GM19099 (cell line): ENCODE results near the gene DUOX1.

Experiments used
- POLR2A ChIP-seq: IDR thresholded peaks from 3 replicates; pipeline ENCODE4 v1.6.1; 2011; ENCODE audit warnings: low read depth; ENCODE audit not compliant: insufficient read length; ENCODE audit errors: extremely low read depth

The DUOX1 gene

DNA sequence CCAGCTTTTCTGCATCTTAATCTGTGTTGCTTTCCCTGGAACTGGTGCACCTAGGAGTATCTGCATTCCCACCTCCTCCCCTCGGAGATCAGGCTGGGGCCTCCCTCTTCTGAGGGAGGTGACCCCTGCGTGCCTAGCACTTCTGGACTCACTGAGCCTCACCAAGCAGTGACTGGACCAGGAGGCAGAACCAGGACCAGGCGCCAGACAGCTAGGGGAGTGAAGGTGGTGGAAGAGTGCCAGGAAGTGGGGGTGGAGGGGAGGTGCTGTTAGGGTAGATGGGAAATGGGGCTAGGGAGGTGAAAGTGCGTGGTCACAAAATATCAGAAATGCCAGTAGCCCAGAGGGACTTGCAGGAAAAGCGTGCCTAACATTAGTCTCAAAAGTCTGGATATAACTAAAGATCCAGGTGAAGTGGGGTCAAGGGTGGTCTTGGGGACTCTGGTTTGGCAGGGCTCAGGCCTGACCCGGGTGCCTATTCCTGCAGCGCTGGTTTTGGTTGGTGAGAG, 14.4 kb upstream of the DUOX1 start:
- TF ChIP-seq POLR2A, result no peak

DNA sequence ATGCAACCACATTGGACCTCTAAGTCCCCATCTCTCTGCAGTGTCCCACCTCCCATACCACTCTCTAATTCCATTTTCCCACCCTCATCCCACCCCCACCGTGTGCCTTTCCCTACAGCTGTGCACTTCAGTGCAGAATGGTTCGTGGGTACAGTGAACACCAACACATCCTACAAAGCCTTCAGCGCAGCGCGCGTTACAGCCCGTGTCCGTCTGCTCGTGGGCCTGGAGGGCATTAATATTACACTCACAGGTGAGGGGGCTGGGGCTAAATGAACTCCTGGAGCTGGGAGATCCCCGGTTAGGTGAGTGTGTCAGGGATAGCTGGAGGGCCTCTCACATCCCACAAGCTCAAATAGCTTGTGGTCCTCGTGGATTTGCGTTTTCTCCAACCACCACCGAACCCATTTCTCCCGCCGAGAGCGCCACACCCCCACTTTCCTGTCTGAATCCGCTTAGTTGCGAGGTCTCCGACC, 13.8 kb upstream of the DUOX1 start:
- TF ChIP-seq POLR2A, result no peak

DNA sequence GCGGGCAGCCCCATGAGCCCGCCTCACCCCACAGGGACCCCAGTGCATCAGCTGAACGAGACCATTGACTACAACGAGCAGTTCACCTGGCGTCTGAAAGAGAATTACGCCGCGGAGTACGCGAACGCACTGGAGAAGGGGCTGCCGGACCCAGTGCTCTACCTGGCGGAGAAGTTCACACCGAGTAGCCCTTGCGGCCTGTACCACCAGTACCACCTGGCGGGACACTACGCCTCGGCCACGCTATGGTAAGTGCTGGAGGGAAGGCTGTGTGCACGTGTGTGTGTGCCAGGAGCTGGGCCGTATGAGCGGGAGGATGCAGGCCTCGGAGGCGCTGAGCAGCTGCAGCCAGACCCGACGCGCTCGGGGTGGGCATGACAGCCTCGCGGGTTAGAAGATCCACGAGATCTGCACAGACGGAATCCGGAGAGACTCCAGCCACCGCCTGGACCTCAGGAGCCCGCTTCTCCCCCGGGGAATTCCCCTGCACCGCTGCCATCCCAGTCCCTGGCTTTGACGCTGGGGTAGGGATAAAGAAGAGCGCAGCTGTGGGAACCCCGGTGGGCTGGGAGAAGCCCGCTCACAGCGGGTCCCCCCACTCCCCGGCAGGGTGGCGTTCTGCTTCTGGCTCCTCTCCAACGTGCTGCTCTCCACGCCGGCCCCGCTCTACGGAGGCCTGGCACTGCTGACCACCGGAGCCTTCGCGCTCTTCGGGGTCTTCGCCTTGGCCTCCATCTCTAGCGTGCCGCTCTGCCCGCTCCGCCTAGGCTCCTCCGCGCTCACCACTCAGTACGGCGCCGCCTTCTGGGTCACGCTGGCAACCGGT, 13.1 kb upstream of the DUOX1 start:
- no peak for TF ChIP-seq POLR2A

DNA sequence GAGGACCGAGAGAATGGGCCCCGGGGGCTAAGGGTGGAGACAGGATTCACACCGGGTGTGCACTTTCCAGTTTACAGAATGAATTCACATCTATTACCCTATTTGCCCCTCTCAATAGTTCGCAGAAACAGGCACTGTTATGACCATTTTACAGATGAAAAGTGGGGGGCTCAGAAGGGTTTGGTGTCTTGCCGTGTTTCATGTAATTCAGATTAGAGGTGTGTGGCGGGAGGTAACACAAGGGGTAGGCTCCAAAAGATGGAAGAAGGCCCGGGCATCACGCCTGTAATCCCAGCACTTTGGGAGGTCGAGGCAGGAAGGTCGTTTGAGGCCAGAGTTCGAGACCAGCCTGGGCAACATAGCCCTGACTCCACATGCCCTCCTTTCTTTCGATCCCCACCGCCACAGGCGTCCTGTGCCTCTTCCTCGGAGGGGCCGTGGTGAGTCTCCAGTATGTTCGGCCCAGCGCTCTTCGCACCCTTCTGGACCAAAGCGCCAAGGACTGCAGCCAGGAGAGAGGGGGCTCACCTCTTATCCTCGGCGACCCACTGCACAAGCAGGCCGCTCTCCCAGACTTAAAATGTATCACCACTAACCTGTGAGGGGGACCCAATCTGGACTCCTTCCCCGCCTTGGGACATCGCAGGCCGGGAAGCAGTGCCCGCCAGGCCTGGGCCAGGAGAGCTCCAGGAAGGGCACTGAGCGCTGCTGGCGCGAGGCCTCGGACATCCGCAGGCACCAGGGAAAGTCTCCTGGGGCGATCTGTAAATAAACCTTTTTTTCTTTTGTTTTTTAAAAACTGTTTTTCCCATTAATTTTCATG, 12.3 kb upstream of the DUOX1 start:
- no peak for TF ChIP-seq POLR2A

DNA sequence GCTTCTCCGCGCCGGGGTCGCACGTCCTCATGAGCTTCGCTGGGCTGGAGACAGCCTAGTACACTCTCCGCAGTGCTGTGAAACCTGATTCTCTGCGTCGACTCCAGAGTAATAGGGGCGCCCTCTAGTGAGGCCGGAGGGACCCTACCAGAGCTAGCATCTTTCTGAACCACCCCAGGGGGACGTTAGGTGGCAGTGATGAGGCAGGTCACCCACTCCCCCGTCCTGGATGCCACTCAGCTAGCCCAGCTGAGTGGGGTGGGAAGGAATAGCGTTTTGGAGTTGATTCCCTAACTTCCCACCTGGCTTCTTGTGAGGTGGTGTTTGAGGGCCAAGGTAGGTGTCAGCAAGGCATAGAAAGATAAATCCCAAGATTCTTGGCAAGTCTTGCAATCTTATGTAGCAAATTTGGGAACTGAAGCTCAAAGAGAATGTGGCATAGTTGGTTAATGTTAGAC, 11.6 kb upstream of the DUOX1 start:
- no peak for TF ChIP-seq POLR2A

DNA sequence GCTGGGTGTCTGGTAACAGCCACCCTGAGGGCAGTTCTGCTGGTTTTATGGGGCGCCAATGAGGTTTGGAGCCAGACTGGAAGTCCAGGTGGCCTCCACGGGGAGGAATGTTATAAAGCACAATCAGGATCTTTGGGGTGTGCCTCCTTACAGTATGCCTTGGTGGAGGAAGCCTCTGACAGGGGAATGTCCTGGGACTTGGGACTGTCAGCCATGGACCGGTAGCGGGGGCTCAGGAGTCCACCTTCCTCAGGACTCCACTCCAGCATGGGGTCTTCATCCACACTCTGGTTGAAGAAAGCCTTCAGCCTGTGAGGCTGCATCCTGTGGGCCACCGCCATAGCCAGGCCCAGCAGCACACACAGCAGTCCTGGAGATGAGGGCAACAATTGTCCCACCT, 10.8 kb upstream of the DUOX1 start:
- no peak for TF ChIP-seq POLR2A

DNA sequence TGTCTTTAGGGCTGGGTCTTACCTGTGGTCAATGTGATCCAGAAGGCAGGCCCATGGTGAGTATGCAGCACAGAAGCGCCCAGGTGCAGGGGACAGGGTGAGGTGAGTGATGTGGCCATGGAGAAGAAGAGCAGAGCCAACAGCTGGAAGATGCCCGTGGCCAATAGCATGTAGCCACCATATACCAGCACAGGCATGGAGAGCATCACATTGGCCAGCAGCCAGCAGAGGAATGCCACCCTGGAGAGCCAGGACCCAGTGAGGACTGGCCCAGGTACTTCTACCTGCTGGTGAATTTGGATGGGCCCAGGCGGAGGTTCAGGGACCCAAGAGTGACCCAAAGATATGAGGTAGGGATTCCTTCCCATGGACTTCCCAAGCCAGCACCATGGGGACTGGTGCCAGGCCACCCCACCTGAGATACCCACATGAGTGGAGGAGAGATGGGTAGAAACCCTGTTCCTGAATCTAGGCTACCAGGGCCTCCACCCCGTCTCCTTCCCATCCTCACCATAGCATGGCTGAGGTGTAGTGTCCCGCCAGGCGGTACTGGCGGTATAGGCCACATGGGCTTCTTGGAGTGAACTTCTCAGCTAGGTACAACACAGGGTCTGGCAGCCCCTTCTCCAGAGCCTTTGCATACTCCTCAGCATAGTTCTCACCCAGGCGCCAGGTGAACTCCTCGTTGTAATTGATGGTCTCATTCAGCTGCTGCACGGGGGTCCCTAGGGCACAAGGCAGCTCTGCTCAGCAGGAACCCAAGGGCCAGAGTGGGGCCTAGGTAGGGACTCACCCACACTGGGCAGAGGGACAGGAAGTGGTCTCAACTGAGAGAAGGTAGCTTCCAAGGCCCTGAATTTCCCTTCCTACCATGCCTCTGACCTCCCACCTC, 9.5 kb upstream of the DUOX1 start:
- TF ChIP-seq POLR2A, result no peak

DNA sequence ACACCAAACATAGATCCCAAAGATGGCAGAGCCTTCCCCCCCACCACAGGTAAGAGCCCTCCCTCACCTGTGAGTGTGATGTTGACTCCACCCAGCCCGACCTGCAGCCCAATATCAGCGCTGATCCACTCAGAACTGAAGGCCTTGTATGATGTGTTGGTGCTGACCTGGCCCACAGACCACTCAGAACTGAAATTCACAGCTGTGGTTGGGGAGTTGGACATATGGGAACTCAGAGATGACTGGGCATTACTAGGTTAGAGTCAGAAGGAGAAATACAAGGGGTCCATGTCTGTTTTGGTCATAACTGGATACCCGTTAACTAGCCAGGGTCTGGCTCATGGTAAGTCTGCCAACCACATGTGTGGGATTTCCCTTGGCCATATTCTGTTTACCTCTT, 8.8 kb upstream of the DUOX1 start:
- no peak for TF ChIP-seq POLR2A

DNA sequence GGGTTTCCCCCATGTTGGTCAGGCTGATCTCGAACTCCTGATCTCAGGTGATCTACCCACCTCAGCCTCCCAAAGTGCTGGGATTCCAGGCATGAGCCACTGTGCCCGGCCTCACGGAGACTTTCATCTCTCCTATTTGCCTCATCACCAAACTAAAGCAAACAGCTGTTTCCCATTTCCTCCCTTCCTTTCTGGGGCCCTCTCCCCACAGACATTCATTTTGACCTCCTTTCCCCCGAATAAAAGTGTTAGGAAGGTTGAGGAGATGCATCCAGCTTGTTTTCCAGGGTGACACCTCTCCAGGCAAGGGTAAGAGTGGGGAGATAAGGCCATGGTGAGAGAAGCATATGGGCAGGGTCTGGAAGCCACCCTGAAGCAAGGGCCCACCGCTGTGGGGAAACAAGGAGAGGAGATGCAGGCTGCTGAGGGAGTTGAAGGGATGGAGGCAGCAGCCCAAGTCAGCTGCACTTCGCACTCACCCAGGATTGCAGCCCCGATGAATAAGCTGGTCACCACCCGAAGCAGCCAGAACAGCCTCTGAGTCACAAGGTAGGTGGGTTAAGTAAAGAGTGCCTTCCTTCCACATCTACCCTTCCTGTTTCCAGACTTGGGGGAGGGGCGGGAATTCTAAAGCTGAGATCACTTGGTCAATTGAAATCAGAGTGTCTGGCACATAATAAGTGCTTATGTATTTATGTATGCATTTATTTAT, 7.9 kb upstream of the DUOX1 start:
- no peak for TF ChIP-seq POLR2A

DNA sequence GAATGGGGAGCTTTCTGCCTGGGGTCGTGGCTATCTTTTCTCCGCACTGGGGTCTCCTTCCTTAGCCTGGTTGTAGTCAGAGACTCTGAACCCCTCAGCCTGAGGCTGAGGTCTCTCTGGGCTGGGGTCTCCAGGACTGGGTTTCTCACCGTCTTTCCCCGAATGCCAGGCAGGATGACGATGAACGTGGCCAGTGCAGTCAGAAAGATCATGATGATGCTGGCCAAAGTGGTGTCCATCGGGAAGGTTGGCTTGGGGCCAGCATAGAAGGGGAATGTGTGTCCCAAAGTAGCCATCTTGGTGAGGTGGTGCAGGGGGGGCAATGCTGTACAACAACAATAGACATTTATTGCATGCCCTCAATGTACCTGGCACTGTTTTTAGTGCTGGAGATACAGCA, 7.1 kb upstream of the DUOX1 start:
- no peak for TF ChIP-seq POLR2A

DNA sequence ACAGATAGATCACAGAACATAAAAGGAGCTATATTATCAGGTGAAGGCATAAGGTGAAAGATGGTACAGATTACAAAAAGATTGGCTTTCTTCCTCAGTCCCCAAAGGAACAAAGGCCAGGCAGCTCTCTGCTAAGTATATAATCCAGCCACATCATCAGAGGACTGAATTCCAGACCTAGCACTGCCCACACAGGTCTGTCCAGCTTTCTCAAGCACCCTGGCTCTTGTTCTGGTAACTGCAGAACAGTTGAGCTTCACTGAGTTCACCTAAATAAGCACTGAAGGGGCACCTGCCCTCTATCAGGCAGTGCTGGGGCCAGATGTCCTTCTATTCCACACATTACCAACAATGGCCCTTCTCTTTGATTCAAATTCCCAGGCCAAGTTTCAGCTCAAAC, 6.4 kb upstream of the DUOX1 start:
- TF ChIP-seq POLR2A, result no peak

DNA sequence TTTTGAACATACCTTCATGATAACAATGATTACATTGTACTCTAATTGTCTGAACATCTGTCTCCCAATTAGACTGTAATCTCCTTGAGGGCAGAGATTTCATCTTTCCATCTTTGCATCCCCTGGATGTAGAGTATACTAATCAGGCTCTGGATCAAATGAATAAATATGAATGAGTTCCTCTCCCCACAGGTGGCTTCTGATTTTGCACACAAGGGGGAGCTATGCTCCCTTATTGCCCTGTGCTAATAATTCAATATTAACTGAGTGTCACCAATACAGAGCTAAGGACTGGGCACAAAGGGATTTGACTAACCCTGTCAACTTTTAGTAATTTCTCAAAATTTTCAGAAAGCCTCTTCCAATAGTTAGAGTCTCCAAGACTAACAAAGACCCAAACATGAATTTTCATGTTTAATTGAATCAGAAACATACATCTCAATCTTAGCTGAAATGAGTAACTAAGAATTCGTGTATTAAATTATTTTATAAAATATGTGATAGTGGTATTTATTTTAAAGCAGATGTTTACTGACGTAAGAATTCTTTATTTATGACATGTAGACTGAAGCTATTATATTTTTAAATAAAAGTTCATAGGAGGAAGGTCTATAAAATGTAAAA, 3.1 kb upstream of the DUOX1 start:
- no peak for TF ChIP-seq POLR2A

DNA sequence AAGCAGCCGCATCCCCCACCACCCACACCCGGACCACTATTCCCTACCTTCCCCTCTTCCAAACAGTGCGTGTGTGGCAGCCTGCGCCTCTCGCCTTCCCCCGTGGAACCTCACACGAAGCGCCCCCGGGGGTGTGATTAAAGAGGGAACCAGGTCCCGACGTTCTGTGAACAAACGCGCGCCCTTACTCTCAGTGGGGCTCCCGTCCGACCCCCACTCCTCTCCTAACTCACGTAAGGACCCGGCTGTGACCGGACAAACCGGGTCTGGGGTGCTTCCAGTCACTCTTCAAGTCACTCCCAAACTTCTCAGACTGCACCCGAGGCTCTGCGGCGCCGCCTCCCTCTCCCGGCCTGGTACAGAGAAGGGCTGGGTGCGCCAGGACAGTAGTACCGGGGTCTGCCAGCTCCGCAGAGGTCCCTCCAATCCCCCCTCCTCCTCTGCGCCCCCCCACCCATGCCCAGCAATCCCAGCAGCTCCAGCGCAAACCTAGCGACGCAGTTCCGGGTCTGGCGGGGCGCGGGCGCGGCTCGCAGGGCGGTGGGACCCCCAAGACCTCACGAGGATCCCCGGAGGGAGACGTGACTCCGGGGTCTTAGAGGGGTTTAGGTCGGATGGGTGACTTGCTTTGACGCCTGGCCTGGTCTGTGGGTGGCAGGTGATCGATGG, 689 bp upstream of the DUOX1 start:
- TF ChIP-seq POLR2A, result no peak
